ENCODE results near the gene GDF10. TPM values are rescaled to one million over a fixed set of nuclear protein-coding genes. Genes with fewer than 3 reads are reported as not detected.

Gene GDF10
- total and polyA plus RNA-seq, 2 of the 8 experiments (the other 6 are each of a cell fraction or from before 2014, with no cell fraction given), result 0.19 to 0.32 TPM

GRCh38 chr10:47252093-47252780 lies 47.8 kb upstream of the GDF10 start (continued):
- TF ChIP-seq TAF1 (IDR thresholded peaks at IDR 0.05; ENCODE audit: low read depth, low read length) (no peak), KDM5A (IDR thresholded peaks at IDR 0.05; ENCODE audit: low read length) (no peak), SUZ12 (IDR thresholded peaks at IDR 0.05; ENCODE audit: low read length) (no peak), MAX (IDR thresholded peaks at IDR 0.05) (no peak), TEAD4 (IDR thresholded peaks at IDR 0.05; ENCODE audit: low read depth, low read length) (no peak), HDAC2 (IDR thresholded peaks at IDR 0.05; ENCODE audit: borderline replicate concordance in 1 of 2, low read depth in 2 of 2, low read length in 2 of 2) (no peak), ASH2L (IDR thresholded peaks at IDR 0.05; ENCODE audit: low read length) (no peak), PHF8 (conservative IDR thresholded peaks at IDR 0.05; ENCODE audit: low read depth, low read length) (no peak)
